GM11168 (cell line): Measurements from ENCODE around the gene ARHGEF38.
"Not testable (repeated sequence)": the region's sequence is repeated elsewhere in the genome, so short reads cannot be mapped to it uniquely, and the experiment has no call there.

Source experiments
- in situ Hi-C: fragments of 300-500 bp; cut with MboI; formaldehyde crosslinking; loops from one replicate; pipeline ENCODE4 v1.12.0; 2022; ENCODE audit warnings: low sequenced_read_pairs; ENCODE audit not compliant: unreplicated experiment

Gene ARHGEF38

GRCh38 chr4:105698607-105699006 is 146.2 kb downstream of the ARHGEF38 start:
- in situ Hi-C loops: no loop called here

DNA sequence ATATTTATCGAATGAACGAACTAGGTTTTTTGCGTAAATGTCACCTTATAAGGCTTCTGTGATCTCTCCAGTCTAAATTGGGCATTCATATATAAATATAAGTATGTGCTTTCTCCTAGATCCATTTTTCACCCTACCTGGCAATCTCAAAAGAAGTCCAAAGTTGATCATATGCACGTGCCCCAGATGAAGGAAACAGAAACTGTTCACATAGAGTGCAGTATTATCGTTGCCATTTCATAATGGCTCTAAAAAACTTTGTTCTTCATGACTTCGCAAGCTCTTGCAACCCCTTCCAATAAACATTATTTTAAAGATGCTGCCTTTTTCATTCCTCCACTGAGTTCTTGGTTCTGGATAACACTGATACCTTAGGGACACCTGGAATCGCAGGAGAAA is 155.4 kb downstream of the ARHGEF38 start:
- in situ Hi-C loops: loop anchor here (25.0 kb wide), 1 partner anchor 195 kb away; no protein-coding TSS in a partner anchor

DNA sequence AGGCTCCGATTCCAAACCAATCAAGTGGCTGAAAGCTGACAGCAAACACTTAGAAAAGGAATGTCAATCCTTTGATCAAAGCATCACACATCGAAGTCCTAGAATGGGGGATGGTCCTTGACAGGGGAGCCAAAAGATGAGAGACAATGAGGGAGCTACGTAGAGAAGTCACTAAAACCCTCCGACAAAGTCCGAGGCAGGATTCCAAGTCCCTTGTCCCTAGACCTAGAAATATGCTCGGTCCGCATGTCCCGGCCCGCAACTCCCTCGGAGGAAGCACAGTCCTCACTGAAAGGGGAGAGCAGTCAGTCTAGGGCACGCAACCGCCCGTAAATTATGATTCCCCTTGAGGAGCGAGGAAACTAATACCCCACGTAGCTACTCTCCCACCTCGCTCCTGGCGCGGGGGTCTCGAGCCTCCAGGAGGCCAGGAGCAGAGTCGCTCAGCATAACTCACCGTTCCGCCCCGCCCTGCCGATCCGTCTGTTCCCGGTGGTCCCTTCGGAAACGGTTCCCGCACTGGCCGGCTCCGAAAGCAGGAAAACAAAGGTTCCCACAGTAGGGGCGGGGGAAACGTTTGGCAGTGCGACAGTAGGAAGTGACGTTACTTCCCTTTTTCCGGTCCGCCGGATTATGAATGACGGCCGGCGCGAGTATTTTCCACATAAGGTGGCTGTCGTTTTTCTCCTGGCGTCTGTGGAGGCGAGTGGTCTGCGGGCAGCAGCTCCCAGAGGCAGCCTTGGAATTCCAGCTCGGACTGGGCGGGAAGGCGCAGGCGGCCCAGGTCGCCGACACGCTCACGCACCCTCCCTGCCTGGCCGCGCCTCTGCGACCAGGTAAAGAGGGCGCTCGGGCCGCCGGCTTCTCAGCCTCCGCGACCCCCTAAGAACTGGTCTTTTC is 156.0 kb downstream of the ARHGEF38 start, which contains the start of the genes GSTCD and INTS12:
Gene GSTCD (plus strand): TSS at position 604 of the 900 bp plus-strand sequence. CDS start 8,830 bp downstream, outside the sequence.
Gene INTS12 (minus strand): TSS at position 509 of the 900 bp plus-strand sequence. CDS start 8,684 bp downstream, outside the sequence.
- in situ Hi-C loops: loop anchor here (25.0 kb wide), 1 partner anchor 196 kb away; no protein-coding TSS in a partner anchor

GRCh38 chr4:105709081-105709450 is 156.6 kb downstream of the ARHGEF38 start:
- in situ Hi-C loops: loop anchor here (25.0 kb wide), 1 partner anchor 197 kb away; no protein-coding TSS in a partner anchor

DNA sequence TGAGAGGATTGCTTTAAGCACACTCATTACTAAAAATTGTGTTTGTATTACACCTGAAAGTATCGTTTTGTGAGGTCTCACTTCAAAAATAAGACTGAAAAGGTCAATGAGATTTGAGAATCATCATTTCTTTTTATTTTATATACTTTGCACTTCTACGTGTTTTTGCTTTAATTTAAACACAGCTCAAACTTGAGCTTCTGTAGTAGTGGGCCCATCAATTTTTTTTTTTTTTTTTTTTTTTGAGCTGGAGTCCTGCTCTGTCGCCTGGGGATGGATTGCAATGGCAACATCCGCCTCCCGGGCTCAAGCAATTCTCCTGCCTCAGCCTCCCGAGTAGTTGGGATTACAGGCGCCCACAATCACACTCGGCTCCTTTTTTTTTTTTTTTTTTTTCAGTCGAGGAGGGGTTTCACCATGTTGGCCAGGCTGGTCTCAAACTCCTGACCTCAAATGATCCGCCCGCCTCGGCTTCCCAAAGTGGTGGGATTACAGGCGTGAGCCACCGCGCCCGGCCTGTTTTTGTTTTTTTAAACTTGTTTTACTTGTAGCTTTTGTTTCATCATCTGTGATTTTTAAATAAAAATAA is 157.7 kb downstream of the ARHGEF38 start:
- in situ Hi-C loops: loop anchor here (25.0 kb wide), 1 partner anchor 198 kb away; no protein-coding TSS in a partner anchor

- in situ Hi-C loops: loop anchor here (25.0 kb wide), 1 partner anchor 198 kb away; no protein-coding TSS in a partner anchor
These were observed 158.3 kb downstream of the ARHGEF38 start for GRCh38 chr4:105710678-105711077.

- in situ Hi-C loops: loop anchor here (25.0 kb wide), 1 partner anchor 200 kb away; no protein-coding TSS in a partner anchor
These were observed 160.3 kb downstream of the ARHGEF38 start for GRCh38 chr4:105712766-105713165.

DNA sequence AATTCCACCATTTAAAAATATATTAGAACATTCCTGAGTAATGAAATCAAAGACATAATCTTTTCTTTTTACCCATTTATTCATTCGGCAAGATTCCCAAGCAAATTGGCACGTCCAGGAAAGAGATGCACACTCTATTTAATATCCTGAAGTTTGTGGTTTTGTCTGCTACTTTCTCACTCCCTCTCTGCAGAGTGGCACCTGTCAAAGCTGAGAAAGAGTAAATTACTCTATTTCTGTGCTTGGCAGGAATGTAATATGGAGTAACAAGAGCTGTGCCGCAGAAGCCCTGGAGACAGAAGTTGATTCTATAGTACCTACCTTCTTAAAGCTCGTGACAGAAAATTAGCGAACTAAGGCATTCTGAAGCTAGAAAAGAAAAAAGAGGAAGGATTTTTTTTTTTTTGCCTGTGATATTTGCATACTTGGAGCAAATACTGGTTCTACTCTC is 161.7 kb downstream of the ARHGEF38 start:
- in situ Hi-C loops: loop anchor here (25.0 kb wide), 1 partner anchor 202 kb away; no protein-coding TSS in a partner anchor

GRCh38 chr4:105714932-105715331 is 162.5 kb downstream of the ARHGEF38 start:
- in situ Hi-C loops: loop anchor here (25.0 kb wide), 1 partner anchor 203 kb away; no protein-coding TSS in a partner anchor

DNA sequence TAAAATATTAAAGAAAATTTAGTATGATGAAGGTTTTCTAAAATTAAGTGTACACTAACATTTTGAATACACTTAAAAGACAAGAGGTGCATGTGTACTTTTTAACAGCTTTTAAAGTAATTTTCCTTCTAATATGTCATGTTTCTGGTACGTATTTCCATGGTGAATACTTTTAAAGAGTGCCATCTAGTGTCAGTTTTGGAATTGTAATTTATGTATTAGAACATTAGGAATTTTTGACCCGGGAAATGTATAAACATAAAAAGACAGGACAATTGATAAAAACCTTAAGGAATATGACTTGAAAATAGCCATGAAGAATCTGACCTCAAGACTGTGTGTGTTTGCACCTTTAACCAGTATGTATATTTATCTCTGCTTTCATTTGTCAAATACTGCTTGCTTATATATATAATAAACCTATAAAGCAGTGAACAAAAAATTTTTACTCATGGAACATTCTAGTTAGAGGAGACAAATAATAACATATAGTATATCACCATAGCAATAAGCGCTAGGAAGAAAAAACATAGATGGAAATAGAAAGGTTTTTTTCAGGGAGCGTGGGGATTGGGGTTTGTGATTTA is 163.4 kb downstream of the ARHGEF38 start:
- in situ Hi-C loops: loop anchor here (25.0 kb wide), 1 partner anchor 203 kb away; no protein-coding TSS in a partner anchor

DNA sequence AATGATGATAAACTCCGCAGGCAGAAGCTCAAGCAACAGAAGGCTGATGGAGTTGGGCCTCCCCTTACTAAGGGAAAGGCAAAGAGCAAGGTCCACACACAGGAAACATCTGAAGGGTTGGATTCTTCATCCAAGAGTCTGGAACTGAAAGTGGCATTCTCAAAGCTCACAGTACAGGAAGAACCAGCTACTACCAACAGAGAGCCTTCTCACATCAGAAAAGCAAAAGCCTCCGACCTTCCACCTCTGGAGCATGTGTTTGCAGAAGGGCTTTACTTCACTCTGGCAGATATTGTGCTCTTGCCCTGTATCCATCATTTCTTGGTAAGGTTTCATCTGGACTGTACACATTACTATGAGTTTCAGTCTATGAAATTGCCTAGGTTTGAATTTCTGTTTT is 166.8 kb downstream of the ARHGEF38 start:
- in situ Hi-C loops: loop anchor here (25.0 kb wide), 1 partner anchor 207 kb away; no protein-coding TSS in a partner anchor

DNA sequence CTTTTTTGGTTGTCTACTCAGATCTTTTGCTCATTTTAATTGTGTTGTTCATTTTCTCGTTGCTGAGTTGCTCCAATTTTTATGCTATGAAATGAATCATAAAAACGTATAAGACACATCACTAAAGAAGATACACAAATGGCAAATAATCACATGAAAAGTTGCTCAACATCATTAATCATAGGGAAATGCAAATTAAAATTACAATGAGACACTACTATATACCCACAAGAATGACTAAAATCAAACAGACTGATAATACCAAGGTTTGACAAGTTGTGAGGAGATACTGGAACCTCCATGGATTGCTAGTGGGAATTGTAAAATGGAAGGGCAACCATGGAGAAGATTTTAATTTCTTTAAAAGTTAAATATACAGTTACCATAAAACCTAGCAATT is 173.2 kb downstream of the ARHGEF38 start:
- in situ Hi-C loops: no loop called here

DNA sequence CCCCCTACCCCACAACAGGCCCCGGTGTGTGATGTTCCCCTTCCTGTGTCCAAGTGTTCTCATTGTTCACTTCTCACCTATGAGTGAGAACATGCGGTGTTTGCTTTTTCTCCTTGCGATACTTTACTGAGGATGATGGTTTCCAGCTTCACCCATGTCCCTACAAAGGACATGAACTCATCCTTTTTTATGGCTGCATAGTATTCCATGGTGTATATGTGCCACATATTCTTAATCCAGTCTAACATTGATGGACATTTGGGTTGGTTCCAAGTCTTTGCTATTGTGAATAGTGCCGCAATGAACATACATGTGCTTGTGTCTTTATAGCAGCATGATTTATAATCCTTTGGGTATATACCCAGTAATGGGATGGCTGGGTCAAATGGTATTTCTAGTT is 177.5 kb downstream of the ARHGEF38 start:
- in situ Hi-C loops: not testable (repeated sequence)
